Fibroblast of mammary gland (primary cell): Measurements from ENCODE around the gene NTN1.
"Not testable (repeated sequence)": the region's sequence is repeated elsewhere in the genome, so short reads cannot be mapped to it uniquely, and the experiment has no call there.

ENCODE experiments used
- DNase-seq: peaks from one replicate; pipeline ENCODE4 v3.0.0-alpha.2; 2010; ENCODE audit warnings: low read depth
- H3K4me3 ChIP-seq: 2 replicates; pipeline ENCODE4 v1.5.1; 2011; ENCODE audit warnings: low read depth, mild to moderate bottlenecking, low read length, moderate library complexity; ENCODE audit not compliant: control insufficient read depth
- CTCF ChIP-seq: conservative IDR thresholded peaks from 2 replicates; pipeline ENCODE4 v1.5.1; 2011; ENCODE audit warnings: low read depth, low read length, inconsistent platforms; ENCODE audit not compliant: control insufficient read depth, insufficient read depth

Gene NTN1

GRCh38 chr17:9098242-9098825 lies 77.0 kb downstream of the NTN1 start:
- TF ChIP-seq CTCF, result no peak
- no peak for DNase-seq

GRCh38 chr17:9101356-9101755 lies 80.0 kb downstream of the NTN1 start:
- TF ChIP-seq CTCF, result no peak

More at GRCh38 chr17:9098242-9098825, 77.0 kb downstream of the NTN1 start:
- no peak overlapping the region for H3K4me3 ChIP-seq

GRCh38 chr17:9103193-9103592 lies 81.9 kb downstream of the NTN1 start:
- not testable (repeated sequence) for H3K4me3 ChIP-seq, DNase-seq

More at GRCh38 chr17:9101356-9101755, 80.0 kb downstream of the NTN1 start:
- DNase-seq, result no peak
- H3K4me3 ChIP-seq, result no peak overlapping the region

- H3K4me3 ChIP-seq, result no peak overlapping the region
- no peak for DNase-seq
- no peak for TF ChIP-seq CTCF
Measured at GRCh38 chr17:9104370-9105041, 83.2 kb downstream of the NTN1 start.

GRCh38 chr17:9105068-9105868 lies 84.0 kb downstream of the NTN1 start:
- no peak for DNase-seq
- no peak overlapping the region for H3K4me3 ChIP-seq
- no peak for TF ChIP-seq CTCF

GRCh38 chr17:9106278-9106677 lies 85.0 kb downstream of the NTN1 start:
- DNase-seq, H3K4me3 ChIP-seq: not testable (repeated sequence)

GRCh38 chr17:9107527-9107926 lies 86.2 kb downstream of the NTN1 start:
- TF ChIP-seq CTCF, result no peak
- no peak for DNase-seq
- no peak overlapping the region for H3K4me3 ChIP-seq

GRCh38 chr17:9108146-9108545 lies 86.8 kb downstream of the NTN1 start:
- no peak for DNase-seq
- H3K4me3 ChIP-seq, result no peak overlapping the region
- TF ChIP-seq CTCF, result no peak
